ENCODE results near the gene PEX16.

DNA sequence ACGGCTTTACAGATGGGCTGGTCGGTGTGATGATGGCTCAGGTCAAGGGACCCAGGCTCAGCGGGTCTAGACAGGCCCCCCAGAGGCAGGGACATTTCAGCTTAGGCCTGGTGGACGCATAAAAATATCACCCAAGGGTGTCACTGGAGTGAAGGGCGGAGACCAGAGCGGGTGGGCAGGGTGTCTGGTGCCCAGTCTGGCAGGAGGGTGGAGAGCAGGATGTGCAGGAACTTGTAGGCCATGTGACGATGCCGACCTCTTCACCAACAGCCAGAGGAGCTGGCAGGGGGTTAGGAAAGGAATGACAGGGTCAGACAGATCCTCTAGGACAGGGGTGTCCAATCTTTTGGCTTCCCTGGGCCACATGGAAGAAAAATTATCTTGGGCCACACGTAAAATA, 27.7 kb downstream of the PEX16 start:
- TF ChIP-seq, protein P1, sequence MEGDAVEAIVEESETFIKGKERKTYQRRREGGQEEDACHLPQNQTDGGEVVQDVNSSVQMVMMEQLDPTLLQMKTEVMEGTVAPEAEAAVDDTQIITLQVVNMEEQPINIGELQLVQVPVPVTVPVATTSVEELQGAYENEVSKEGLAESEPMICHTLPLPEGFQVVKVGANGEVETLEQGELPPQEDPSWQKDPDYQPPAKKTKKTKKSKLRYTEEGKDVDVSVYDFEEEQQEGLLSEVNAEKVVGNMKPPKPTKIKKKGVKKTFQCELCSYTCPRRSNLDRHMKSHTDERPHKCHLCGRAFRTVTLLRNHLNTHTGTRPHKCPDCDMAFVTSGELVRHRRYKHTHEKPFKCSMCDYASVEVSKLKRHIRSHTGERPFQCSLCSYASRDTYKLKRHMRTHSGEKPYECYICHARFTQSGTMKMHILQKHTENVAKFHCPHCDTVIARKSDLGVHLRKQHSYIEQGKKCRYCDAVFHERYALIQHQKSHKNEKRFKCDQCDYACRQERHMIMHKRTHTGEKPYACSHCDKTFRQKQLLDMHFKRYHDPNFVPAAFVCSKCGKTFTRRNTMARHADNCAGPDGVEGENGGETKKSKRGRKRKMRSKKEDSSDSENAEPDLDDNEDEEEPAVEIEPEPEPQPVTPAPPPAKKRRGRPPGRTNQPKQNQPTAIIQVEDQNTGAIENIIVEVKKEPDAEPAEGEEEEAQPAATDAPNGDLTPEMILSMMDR (IDR thresholded peaks at IDR 0.05) = no peak
- TF ChIP-seq POLR2AphosphoS5 (IDR thresholded peaks at IDR 0.05) (no peak), POLR2A (IDR thresholded peaks at IDR 0.05) (no peak), EP300 (IDR thresholded peaks at IDR 0.05) (no peak)
